GM18868 (cell line): ENCODE measurements around the gene BIN1.
A peak's percentile ranks its signal among the peaks of the same experiment; 100 is the strongest.

Experiments
- ATAC-seq: cut with Tn5 transposase; IDR thresholded peaks from one replicate; pipeline ENCODE4 v1.9.1; 2021; ENCODE audit warnings: mild to moderate bottlenecking, moderate library complexity; ENCODE audit not compliant: unreplicated experiment

Gene BIN1

DNA sequence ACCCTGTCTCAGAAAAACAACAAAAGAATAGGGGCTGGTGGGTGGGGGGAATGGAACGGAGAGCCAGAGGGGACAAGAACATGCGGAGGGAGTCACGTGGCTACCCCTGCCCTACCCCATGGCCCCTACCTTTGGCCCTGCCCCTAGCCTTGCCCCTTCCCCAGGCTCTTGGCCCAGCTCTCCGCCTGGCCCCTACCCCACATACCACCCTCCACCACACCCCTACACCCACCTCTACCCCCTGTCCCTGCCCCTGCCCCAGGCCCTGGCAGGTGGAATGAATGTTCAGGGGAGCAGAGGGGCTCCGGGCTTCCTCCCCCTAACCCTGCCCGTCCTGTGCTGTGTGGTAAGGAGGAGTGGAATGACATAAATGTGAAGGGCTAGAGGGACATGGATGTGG, 15.1 kb downstream of the BIN1 start:
- ATAC-seq = no peak

DNA sequence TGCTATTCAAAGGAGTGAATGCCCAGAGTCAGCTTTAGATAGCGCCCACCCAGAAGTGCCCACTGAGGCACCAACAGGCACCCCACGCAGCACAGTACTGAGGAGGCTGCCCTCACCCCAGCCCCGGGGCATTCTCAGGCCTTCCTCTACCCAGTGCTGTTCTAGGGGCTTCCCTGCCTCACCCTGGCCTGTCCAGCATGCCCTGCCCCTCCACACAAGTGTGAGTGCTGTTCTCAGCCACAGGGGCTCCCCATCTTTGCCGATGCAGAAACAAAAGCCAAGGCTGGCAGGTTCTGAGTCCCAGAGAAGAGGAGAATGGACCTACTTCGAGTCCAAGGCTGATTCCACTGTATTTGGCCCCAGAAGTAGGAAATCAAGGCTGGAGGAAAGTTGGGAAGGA, 15.8 kb downstream of the BIN1 start:
- no peak for ATAC-seq

DNA sequence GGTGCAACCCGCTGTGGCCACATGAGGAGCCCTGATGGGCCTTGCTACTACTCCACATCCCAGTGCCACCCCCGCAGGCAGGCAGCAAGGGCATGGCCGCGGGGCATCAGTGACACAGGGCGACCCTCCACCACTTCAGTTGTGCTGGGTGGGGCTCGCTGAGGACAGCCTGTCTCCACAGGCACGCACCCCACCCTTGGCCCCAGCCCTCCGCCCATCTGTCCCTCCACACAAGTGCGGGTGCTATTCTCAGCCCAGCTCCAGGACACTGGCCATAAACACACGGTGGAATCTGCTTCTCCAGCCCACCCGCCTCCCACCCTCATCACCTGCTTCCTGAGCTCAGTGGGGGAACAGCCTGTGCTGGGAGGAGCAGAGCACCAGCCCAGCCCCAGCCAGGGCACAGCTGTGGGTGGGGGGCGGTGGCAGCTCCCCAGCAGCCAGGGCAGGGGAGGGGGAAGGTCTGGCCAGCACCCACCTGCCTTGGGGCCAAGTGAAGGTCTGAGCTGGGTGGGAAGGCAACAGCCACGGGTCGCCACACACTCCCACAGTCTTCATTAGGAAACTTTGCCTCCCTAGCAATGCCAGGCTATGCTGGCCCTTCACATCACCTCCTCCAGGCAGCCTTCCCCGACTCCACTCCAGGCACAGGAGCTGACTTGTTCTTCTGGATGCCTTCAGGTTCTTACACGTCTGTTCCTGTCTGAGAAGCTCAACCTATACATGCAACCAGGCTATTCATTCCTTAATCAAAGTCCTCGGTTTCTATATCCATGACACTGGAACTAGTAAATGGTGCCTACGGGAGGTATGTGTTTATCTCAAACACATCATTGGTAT, 16.5 kb downstream of the BIN1 start:
- ATAC-seq = no peak

DNA sequence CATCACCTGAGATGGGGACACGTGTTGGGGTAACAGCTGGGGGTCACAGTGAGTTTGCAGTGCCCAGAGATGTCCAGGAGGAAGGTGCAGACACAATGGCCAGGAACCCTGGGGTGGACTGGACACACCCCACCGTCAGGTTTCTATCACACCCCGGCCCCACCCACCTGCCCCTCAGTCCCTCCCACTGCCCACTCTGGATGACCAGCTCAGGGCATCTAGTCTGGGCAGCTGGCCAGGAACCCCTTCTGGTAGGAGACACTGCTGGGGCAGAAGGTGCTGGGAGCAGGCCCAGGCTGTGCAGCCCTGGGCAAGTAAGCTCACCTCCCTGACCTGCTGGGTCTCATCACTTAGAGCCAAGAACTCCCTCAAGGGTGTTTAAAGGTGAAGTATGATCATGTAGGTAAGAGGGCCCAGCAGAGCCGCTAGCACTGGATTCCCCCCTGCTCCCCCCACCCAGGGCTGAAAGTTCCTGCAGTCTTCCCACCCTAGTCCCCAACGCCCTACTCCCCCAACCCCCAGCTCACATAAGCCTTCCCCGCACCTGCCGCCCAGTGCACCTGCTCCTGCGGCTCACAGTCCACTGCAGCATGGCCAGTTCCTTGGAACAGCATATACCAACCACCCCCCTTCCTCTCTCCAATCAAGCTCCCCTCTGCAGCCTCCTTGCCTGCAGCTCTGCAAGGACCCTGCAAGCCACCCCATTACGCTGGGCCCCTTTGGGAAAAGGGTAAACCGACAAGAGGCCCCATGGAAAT, 17.3 kb downstream of the BIN1 start:
- ATAC-seq = no peak

DNA sequence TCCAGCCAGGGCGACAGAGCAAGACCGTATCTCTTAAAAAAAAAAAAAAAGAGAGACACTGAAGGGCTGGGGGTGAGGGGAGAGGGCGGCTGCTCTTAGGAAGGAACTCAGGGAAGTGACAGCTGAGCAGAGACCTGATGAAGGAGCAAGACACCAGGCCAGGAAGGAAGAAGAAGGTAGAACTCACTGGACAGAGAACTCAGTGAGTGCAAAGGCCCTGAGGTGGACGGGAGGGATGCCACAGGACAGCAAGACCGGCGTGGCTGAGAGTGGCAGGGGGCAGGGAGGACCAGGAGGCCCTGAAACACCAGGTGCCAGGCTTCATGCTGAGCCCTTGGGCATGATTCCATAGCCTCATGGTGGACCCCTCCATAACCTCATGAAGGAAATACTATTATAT, 18.2 kb downstream of the BIN1 start:
- no peak for ATAC-seq

DNA sequence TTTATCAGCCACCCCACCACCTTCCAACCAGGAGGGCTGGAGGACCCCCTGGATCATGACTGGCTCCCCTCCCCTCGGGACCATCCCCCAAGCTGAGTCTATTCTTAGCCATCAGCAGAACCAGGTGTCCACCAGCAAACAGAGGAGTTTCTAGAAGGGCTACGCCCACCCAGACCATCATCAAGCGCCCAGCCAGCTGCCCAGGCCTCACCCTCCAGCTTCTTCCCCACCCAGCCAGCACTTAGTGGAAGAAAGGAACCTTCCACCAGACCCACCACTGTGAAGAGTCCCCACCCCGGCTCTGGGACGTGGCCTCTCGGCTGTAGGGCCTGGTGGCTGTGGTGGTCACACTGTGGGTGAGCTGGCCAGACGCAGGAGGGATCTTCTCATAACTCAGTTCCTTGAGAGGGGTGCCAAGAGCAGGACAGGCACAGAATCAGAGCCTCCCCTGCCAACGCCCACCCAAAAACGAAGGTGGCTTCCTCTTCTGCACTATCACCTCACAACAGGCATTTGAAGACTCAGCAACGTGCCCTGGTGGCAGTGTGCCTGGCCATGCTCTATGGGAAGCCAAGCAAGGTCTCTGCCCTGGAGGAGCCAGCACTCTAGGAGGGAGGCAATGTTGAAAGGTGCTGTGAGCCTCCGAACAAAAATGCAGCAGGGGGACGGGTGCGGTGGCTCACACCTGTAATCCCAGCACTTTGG, 19.0 kb downstream of the BIN1 start:
- ATAC-seq = no peak

DNA sequence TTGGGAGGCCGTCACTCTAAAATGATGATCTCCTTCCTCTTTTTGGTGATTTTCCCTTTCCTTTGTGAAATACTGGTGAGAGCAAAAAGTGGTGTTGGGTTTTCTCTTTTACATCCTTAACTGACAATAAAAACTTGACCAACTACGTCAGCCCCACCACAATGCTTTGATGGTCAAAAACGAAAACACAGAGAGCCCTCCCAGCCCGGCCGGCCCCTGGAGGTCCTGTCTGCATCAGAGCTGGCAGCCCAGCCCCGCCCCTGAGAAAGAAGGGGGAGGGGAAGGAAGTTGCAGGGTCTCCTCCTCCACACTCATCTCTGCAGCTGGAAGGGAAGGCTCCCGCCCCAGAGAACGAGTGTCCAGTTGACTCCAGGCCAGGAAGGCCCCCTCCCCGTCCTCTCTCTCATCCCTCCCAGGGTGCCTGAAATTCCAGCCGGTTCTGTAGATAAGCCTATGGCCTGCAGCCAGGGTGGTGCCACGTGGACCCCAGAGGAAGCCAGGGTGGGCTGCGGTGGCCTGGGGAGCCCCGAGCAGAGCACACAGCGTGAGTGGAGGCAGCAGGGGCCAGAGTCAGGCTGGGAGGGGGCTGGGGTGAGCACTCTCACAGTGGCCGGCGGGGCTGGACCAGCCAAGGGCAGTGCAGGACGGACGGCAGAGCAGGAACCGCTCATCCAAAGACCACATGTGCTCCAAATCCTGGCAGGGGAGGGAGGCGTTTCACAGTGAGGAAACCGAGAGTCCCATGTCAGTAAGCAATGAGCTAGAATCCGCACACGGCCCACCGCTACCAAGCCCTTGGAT, 19.8 kb downstream of the BIN1 start:
- ATAC-seq = peak; percentile 64

DNA sequence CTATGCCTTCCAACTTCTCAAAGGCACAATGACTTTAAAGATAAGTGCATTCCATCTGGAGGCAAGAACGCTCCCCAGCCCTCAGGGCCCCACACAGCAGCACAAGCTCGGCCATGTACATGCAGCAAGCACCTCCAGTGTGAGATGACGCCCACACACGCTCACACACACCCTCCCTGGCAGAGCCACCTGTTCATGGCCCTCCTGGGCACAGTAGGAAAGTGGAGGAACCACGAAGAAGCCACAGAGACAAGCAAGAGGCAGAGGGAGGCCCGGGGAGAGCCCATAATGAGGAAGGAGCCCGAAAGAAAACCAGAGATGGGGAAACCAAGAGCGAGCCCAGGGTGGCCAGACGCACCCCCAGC, 21.7 kb downstream of the BIN1 start:
- peak; percentile 25 for ATAC-seq

DNA sequence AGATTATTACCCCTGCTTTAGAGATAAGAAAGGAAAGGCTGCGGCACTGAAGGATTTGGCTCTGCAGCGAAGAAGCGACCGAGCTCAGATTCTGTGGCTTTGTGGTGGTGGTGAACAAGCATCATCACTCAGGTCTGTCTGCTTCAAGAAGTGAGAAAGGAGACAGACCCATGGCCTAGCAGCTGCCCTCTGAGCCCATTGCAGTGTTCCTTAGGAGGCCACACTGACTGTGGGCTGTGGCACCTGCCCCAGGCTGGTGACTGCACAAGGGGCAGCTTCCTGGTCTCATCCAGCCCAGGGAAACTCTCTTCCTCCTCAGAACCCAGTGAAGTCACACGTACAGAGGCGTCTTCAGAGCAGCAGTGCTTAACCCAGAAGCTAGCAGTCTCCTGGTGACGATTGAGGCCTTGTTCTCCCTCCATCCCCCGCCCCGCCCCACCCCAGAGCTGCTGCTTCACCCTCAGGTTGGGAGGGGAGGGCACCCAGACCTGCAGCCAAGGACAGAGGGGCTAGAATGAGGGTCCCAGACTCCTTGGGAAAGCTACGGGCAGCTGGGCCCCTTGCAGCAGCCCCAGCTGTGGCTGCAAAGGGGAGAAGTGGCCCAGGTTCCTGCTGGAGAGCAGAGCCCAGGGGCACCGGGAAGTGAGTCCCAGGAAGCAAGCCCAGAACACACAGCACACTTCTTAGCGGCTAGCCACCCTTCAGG, 22.2 kb downstream of the BIN1 start:
- ATAC-seq = no peak

DNA sequence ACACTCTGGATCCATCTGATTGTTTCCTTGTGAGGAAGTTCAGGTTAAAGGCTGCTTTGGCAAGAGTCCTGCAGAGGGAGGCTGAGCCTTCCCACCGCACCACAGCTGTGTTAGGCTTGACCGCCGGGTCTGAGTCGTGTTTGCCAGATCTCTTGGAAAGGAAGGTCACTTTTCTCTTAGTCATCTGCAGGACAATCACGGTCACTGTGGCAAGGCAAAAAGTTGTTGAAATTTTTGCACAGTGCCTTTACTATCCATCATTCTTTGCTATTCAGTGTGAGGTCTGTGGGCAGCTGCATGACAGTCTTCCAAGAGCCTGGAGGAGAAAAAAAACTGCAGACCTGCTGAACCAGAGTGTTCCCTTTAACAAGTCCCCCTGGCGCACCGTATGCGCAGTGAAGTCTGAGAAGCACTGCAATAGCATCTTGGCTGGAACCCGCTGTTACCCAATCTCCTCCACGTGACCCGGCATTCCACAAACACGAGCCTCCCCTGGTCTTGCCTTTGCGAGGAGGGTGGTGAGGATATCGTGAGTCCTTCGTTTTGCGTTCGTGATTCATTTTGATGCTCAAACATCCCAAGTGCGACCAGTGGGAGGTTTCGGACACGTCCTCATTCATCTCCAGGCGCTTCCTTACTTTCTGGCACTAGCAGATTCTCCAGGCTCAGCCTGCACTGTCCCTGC, 23.0 kb downstream of the BIN1 start:
- ATAC-seq = no peak

DNA sequence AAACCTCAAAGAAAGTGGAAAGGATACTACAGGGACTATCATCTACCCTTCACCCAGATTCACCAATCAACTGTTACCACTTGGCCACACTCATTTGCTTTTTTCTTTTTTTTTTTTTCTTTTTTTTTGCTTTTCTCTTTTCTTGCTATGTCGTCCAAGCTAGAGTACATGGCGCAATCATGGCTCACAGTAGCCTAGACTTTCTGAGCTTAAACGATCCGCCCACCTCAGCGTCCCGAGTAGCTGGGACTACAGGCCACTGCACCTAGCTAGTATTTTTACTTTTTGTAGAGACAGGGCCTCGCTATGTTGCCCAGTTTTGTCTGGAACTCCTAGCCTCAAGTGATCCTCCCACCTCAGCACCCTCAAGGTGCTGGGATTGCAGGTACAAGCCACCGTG, 24.0 kb downstream of the BIN1 start:
- no peak for ATAC-seq

DNA sequence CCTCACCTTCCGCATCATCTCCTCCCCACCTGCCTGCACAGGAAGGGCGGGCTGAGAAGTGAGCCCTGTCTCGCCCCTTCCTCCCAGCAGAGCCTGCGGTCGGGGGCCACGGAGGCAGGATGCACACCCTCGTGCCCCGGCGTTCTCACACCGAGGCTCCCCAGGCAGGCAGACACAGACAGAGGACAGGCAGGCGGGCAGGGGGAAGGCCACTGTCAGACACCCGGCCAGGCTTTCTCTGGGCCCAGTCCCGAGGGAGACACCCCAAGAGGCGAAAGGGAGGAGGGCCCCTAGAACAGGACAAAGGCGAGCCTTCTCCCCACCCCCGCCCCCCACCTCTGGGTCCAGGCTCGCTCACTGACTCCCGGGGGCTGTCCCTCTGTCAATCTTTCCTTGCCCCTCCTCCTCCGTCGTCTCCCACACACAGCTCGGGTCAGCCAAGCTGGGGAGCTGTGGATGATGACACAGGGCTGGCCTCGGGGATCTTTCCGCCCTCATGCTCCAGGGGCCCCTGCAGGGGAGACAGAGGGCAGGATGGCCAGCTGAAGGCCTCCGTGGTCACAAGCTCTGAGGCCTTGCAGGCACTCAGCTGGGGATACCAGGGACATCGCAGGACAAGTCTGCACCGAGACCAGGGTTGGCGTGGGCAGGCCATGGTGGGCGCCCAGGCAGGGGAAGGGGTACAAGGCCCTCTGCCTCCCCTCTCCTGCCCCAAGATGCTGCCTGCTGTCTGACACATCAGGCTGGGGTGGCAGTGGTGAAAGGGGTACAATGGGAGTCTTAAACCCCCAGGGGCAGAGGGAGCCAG, 24.9 kb downstream of the BIN1 start:
- ATAC-seq = peak; percentile 54

DNA sequence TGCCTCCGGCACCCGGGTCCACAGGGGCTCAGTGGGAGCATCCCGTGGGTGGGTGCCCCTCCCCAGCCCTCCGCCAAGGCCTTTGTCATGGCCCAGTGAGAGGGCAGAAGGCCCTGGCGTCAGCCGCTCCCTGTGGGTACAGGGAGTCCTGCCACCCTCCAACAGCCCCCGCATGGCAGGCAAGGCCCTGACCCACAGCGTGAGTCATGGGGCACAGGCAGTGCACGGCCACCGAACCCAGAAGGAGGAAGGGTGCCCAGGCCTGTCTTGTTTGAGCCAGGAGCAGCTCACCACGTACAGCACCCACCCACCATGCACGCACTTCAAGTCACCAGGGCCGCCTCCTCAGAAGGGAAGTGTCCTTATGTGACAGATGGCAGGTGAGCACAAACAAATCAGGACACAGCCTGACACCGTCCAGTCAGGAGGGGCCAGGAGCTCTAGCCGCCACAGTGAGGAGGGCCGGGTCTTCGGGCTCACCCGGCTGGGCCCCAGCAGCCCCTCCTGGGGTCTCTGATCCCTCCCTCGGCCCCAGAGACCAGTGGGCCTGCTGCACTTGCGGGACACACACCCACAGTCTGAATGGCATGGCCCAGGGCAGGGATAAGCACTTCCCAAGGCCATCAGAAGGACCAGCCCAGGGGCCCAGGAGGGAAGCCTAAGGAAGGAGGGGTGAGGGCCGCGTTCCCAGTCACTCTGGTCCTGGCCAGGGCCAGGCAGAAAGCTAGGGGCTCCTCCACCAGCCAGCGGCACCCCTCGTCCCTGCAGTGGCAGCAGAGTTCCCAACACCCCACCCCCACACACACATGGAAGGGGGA, 25.8 kb downstream of the BIN1 start:
- peak; percentile 42 for ATAC-seq

DNA sequence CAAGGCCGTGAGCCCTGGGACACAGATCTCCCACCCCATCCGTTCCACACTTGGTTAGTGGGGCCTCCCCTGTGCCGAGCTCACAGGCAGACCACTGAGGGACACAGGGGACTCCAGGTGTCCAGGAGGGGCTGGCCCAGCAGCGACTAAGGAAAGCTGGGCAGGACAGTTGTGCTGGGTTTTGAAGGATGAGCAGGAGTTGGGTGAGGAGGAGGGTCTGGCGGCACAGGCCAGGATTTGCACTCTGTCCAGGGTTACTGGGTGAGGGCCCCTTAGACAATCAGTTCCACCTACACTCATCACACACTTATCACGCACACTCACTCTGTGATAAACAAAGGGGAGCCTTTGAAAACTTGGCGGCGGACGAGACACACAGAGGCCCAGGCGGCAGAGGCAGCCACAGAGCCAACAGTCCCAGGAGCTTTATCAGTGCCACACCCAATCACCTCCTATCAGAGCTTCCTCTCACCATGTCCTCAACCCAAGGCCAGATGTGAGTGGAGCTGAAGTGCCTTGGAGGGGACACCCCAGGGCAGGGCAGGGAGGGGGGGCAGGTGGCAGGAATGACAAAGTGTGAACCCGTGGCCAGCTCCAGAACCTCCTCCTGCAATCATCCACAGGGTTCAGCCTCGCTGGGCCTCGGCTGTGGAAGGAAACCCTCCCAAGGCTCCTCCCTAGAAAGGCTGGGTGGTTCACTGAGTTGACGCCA, 26.6 kb downstream of the BIN1 start:
- peak; percentile 11 for ATAC-seq

DNA sequence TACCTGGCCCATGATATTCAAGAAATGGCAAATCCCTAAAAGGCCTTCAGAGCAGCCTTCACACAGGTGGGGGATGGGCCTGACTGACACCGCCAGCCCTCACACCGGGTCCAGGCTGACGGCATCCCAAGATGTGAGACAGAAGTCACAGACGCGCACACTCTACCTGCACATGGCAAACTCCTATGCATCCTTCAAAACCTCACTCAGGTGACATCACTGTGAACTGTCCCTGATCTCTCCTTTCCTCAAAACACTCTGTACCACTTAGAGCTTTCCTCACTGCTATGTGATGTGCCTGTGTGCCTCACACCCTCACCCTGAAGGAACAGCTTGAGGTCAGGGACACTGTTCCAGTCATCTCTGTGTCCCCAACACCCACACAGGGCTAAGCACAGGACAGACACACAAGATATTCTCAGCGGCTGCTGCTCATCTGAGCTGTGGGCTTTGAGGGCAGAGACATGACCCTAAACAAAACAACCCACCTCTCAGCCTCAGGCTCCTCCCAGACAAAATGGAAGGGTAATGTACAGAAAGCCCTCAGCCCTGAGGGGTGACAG, 27.5 kb downstream of the BIN1 start:
- no peak for ATAC-seq

DNA sequence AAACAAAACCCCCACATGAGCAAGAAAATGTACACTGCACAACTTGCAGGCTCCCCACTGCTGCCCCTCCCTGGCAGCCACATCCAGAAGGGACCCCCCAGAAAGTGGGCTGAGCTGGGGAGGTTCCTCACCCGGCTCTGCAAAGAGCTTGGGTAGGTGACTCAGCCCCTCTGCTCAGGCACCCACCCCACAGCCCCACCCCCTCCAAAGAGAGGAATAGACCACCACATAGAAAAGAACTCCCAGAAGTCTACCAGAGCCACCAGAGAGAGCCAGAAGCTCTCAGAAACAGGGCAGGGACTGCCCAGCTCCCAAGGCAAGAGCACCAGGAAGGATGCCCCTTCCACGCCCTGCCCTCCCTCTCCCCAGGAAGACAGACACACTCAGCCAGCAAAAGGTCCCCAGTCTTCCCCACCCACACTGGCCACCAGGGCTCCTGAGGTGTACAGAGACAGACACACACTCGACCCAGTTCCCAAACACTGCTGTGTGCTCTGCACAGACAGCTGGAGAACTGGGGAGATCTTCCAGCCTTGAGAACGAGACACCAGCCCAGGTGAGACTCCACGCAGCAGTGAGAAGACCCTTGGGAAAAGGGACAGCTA, 28.2 kb downstream of the BIN1 start:
- ATAC-seq = no peak

DNA sequence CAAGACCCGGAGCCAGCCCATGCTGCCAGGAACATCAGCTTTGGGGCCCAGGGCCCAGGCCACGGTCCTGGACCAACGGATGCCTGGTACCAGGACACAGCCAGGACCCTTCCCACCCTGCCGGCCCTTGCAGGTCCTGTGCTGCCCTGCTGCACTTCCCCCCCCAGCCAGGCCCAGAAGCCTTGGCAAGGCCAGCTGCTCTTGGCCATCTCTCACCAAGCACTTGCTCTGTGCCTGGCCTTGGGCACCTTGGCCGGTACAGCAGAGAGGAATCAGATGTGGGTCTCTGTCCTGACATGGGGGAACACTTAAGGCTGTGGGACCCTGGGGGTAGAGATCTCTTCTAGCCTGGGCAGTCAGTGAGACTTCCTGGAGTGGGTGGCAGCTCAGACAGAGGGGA, 28.9 kb downstream of the BIN1 start:
- ATAC-seq = no peak
